OCI-LY3 (cell line): Measurements from ENCODE around the gene SH3GLB1.

Source experiments
- CTCF ChIP-seq: fragments of 200-600, 300-600 bp; sonication (generic); IDR thresholded peaks from 2 replicates; pipeline ENCODE4 v1.5.1; 2014; ENCODE audit warnings: antibody characterized with exemption, low read length, low read depth
- EZH2phosphoT487 ChIP-seq: fragments of 200-600 bp; shearing (Covaris generic); IDR thresholded peaks from 2 replicates; pipeline ENCODE4 v1.6.1; 2018; ENCODE audit warnings: antibody characterized with exemption, mixed run types, low read depth

DNA sequence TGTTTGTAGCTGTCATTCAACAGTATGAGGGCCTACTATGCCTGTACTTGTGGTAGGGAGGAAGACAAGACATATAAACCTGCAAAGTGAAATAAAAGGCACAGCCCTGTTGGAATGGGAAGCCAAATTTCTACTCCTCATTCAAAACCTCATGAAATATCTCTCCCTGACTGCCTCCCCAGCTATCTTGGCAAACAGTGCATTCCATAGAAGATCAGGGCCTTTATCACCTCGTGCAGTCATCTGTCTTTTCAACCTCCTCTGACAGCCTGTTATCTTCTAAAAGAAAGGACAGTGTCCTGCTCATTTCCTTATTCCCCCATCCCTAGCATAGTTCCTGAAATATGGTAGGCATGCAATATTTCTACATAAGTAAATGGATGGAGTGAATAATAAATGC, 71.0 kb downstream of the SH3GLB1 start:
- TF ChIP-seq CTCF (no peak), EZH2phosphoT487 (no peak)
